ENCODE results near the gene METRN.
A peak's percentile ranks its signal among the peaks of the same experiment; 100 is the strongest.

Gene METRN

GRCh38 chr16:704552-705380, 10.2 kb upstream of the METRN start (continued):
- TF ChIP-seq AEBP2 (tag by site-specific recombination; IDR thresholded peaks at IDR 0.05; ENCODE audit: borderline replicate concordance) (no peak), ZNF23 (tag by site-specific recombination; IDR thresholded peaks at IDR 0.05; ENCODE audit: borderline replicate concordance) (no peak), ZIC2 (tag by site-specific recombination; IDR thresholded peaks at IDR 0.05) (peak; percentile 37; the same call in 1 of the 2 replicates), ZNF561 (tag by site-specific recombination; IDR thresholded peaks at IDR 0.05; ENCODE audit: borderline replicate concordance) (no peak)

- Histone ChIP-seq H3K9me3 (ENCODE audit: control insufficient read depth, insufficient read depth, low read depth, low read length) (no peaks in the 10 kb centered on the region), H3K4me3 (ENCODE audit: low read depth, low read length) (peak within 1 kb of the TSS; percentile 25), H3K4me1 (ENCODE audit: control insufficient read depth, insufficient read depth, low read length) (peaks cover 5% of the 10 kb centered on the region), H3K27ac (ENCODE audit: extremely low read depth, low read depth, low read length) (peak within 1 kb of the TSS; percentile 37; the same call in 1 of the 2 replicates), H3K36me3 (ENCODE audit: control insufficient read depth in 2 of 2, insufficient read depth in 1 of 2, low read length in 2 of 2) (no peaks in the 10 kb centered on the region)
- TF ChIP-seq ZNF785 (tag by site-specific recombination; IDR thresholded peaks at IDR 0.05) = no peak
- no peak for TF ChIP-seq ZNF544 (tag by site-specific recombination; IDR thresholded peaks at IDR 0.05)
- no peak for TF ChIP-seq CTCF (tag by site-specific recombination; IDR thresholded peaks at IDR 0.05)
- TF ChIP-seq KLF10 (tag by site-specific recombination; IDR thresholded peaks at IDR 0.05) = 0 out of 2 replicates have a peak, but pooled peaks have one; percentile 16
- TF ChIP-seq ZNF335 (tag by site-specific recombination; conservative IDR thresholded peaks at IDR 0.05) = no peak
- no peak for TF ChIP-seq ZNF140 (tag by site-specific recombination; IDR thresholded peaks at IDR 0.05)
- 0 out of 2 replicates have a peak, but pooled peaks have one; percentile 37 for TF ChIP-seq ZNF398 (tag by site-specific recombination; IDR thresholded peaks at IDR 0.05)
- no peak for TF ChIP-seq PRDM4 (tag by site-specific recombination; IDR thresholded peaks at IDR 0.05)
- TF ChIP-seq ZFP69B (tag by site-specific recombination; IDR thresholded peaks at IDR 0.05) = no peak
- TF ChIP-seq ZBTB8A (tag by site-specific recombination; IDR thresholded peaks at IDR 0.05) = peak; percentile 50
- ChIA-PET CTCF (no interaction called here), POLR2A (no interaction called here)
These were observed 9.3 kb upstream of the METRN start, which contains the start of gene FBXL16 for GRCh38 chr16:705431-706188. TSS of gene FBXL16 (minus strand) at chr16:705801. CDS start at chr16:697405, 8,396 bp downstream.

Measured in HEK293 (cell line).